ENCODE data around the gene CLCA4.
A peak's percentile ranks its signal among the peaks of the same experiment; 100 is the strongest.

CLCA4 gene

GRCh38 chr1:86537928-86538695, 8.8 kb upstream of the CLCA4 start:
- Histone ChIP-seq H3K9ac (ENCODE audit: low read length) (no peak overlapping the region), H3K27me3 (replicated peaks; ENCODE audit: control insufficient read depth, insufficient read depth, low read length) (no peaks in the 10 kb centered on the region), H3K4me1 (ENCODE audit: control insufficient read depth, insufficient read depth, low read length) (no peaks in the 10 kb centered on the region), H3K4me3 (ENCODE audit: low read length) (no peak overlapping the region), H3K36me3 (ENCODE audit: control insufficient read depth, insufficient read depth, low read length, severe bottlenecking) (no peaks in the 10 kb centered on the region), H3K9me3 (ENCODE audit: control insufficient read depth, low read length) (no peaks in the 10 kb centered on the region)
- no peak for DNase-seq (ENCODE audit: low read depth)

GRCh38 chr1:86538775-86539174, 8.1 kb upstream of the CLCA4 start:
- no peaks in the 10 kb centered on the region for H3K4me1 ChIP-seq (ENCODE audit: control insufficient read depth, insufficient read depth, low read length)
- DNase-seq (ENCODE audit: low read depth), result no peak
- H3K9ac ChIP-seq (ENCODE audit: low read length), result no peak overlapping the region
- no peaks in the 10 kb centered on the region for H3K36me3 ChIP-seq (ENCODE audit: control insufficient read depth, insufficient read depth, low read length, severe bottlenecking)
- no peak overlapping the region for H3K4me3 ChIP-seq (ENCODE audit: low read length)
- no peaks in the 10 kb centered on the region for H3K9me3 ChIP-seq (ENCODE audit: control insufficient read depth, low read length)
- no peaks in the 10 kb centered on the region for H3K27me3 ChIP-seq (replicated peaks; ENCODE audit: control insufficient read depth, insufficient read depth, low read length)

- no peak overlapping the region for H3K4me3 ChIP-seq (ENCODE audit: low read length)
- no peaks in the 10 kb centered on the region for H3K27me3 ChIP-seq (replicated peaks; ENCODE audit: control insufficient read depth, insufficient read depth, low read length)
- no peak for DNase-seq (ENCODE audit: low read depth)
- H3K4me1 ChIP-seq (ENCODE audit: control insufficient read depth, insufficient read depth, low read length), result no peaks in the 10 kb centered on the region
- no peaks in the 10 kb centered on the region for H3K36me3 ChIP-seq (ENCODE audit: control insufficient read depth, insufficient read depth, low read length, severe bottlenecking)
- no peaks in the 10 kb centered on the region for H3K9me3 ChIP-seq (ENCODE audit: control insufficient read depth, low read length)
- H3K9ac ChIP-seq (ENCODE audit: low read length), result no peak overlapping the region
These were observed 5.0 kb upstream of the CLCA4 start for GRCh38 chr1:86541859-86542258.

GRCh38 chr1:86542631-86543030, 4.2 kb upstream of the CLCA4 start:
- no peak overlapping the region for H3K4me3 ChIP-seq (ENCODE audit: low read length)
- no peaks in the 10 kb centered on the region for H3K9me3 ChIP-seq (ENCODE audit: control insufficient read depth, low read length)
- DNase-seq (ENCODE audit: low read depth), result peak; percentile 32
- H3K27me3 ChIP-seq (replicated peaks; ENCODE audit: control insufficient read depth, insufficient read depth, low read length), result no peaks in the 10 kb centered on the region
- no peak overlapping the region for H3K9ac ChIP-seq (ENCODE audit: low read length)
- H3K36me3 ChIP-seq (ENCODE audit: control insufficient read depth, insufficient read depth, low read length, severe bottlenecking), result no peaks in the 10 kb centered on the region
- H3K4me1 ChIP-seq (ENCODE audit: control insufficient read depth, insufficient read depth, low read length), result no peaks in the 10 kb centered on the region

DNA sequence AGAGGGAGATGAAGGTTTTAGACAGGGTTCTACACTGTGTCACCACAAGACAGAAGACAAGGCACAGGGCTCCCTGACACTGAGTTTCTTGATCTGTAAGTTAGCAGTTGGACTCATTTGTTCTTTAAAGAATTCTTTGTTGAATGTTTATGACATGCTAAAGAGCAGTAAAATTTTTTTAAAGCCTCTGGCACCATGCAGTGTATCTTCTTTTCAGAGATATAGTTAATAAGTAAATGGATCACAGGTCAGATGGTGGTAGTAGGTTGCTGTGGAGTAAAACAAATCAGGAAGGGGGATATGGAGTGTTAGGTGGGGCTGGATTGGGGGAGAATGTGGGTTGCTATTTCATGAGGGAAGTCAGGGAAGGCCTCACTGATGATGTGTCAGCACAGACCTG, 2.0 kb downstream of the CLCA4 start:
- Histone ChIP-seq H3K36me3 (ENCODE audit: control insufficient read depth, insufficient read depth, low read length, severe bottlenecking) (no peaks in the 10 kb centered on the region), H3K9ac (ENCODE audit: low read length) (no peak overlapping the region), H3K9me3 (ENCODE audit: control insufficient read depth, low read length) (no peaks in the 10 kb centered on the region), H3K4me3 (ENCODE audit: low read length) (no peak overlapping the region), H3K4me1 (ENCODE audit: control insufficient read depth, insufficient read depth, low read length) (no peaks in the 10 kb centered on the region), H3K27me3 (replicated peaks; ENCODE audit: control insufficient read depth, insufficient read depth, low read length) (no peaks in the 10 kb centered on the region)
- DNase-seq (ENCODE audit: low read depth), result no peak

- no peak overlapping the region for H3K4me3 ChIP-seq (ENCODE audit: low read length)
These were observed 4.4 kb downstream of the CLCA4 start for GRCh38 chr1:86551305-86551704.

DNA sequence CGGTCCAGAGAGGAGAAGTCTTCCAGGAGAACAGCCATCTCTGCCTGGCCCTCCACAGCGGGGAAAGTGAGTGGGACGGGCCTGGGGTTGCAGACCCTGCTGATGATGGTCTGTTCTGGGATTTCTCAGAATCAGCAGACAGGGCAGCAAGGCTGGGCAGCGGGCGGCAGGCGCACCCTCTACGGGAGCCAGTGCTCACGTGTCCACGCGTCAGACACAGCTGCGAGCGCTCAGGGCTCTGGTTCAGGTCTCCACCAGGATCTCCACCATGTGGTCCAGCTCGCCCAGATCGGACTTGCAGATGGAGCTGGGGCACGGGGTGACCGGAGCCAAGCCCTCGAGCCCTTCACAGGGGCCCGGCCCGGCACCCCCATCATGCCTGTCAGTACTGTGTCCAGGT, 5.5 kb downstream of the CLCA4 start:
- no peak for DNase-seq (ENCODE audit: low read depth)
- Histone ChIP-seq H3K4me3 (ENCODE audit: low read length) (no peak overlapping the region), H3K9me3 (ENCODE audit: control insufficient read depth, low read length) (no peaks in the 10 kb centered on the region), H3K27me3 (replicated peaks; ENCODE audit: control insufficient read depth, insufficient read depth, low read length) (no peaks in the 10 kb centered on the region), H3K9ac (ENCODE audit: low read length) (no peak overlapping the region), H3K36me3 (ENCODE audit: control insufficient read depth, insufficient read depth, low read length, severe bottlenecking) (no peaks in the 10 kb centered on the region), H3K4me1 (ENCODE audit: control insufficient read depth, insufficient read depth, low read length) (no peaks in the 10 kb centered on the region)

More at GRCh38 chr1:86551305-86551704, 4.4 kb downstream of the CLCA4 start:
- Histone ChIP-seq H3K9ac (ENCODE audit: low read length) (no peak overlapping the region), H3K9me3 (ENCODE audit: control insufficient read depth, low read length) (no peaks in the 10 kb centered on the region), H3K4me1 (ENCODE audit: control insufficient read depth, insufficient read depth, low read length) (no peaks in the 10 kb centered on the region), H3K27me3 (replicated peaks; ENCODE audit: control insufficient read depth, insufficient read depth, low read length) (no peaks in the 10 kb centered on the region), H3K36me3 (ENCODE audit: control insufficient read depth, insufficient read depth, low read length, severe bottlenecking) (no peaks in the 10 kb centered on the region)
- DNase-seq (ENCODE audit: low read depth), result no peak

GRCh38 chr1:86557739-86558138, 10.9 kb downstream of the CLCA4 start:
- Histone ChIP-seq H3K36me3 (ENCODE audit: control insufficient read depth, insufficient read depth, low read length, severe bottlenecking) (no peaks in the 10 kb centered on the region), H3K27me3 (replicated peaks; ENCODE audit: control insufficient read depth, insufficient read depth, low read length) (no peaks in the 10 kb centered on the region), H3K9me3 (ENCODE audit: control insufficient read depth, low read length) (peaks cover 3% of the 10 kb centered on the region), H3K4me3 (ENCODE audit: low read length) (no peak overlapping the region), H3K9ac (ENCODE audit: low read length) (no peak overlapping the region), H3K4me1 (ENCODE audit: control insufficient read depth, insufficient read depth, low read length) (no peaks in the 10 kb centered on the region)
- no peak for DNase-seq (ENCODE audit: low read depth)

DNA sequence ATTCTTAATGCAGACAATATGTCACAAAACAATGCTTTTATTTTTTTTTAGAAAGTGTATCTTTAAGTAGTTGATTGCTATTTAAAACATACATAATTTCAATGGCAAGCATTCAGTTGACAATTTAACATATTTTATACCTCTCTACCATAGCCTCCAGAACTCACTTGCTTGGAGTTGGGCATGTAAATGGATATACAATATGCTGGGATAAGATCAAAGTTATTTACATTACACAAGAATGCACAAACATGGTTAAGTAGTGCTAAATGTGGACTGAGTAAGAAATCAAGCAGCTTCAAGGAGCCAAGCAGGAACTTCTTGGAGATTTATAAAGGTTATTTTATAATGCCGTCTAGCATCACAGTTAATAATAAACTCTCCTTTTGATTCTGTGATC, 17.0 kb downstream of the CLCA4 start:
- Histone ChIP-seq H3K4me3 (ENCODE audit: low read length) (no peak overlapping the region), H3K27me3 (replicated peaks; ENCODE audit: control insufficient read depth, insufficient read depth, low read length) (no peaks in the 10 kb centered on the region), H3K9ac (ENCODE audit: low read length) (no peak overlapping the region), H3K9me3 (ENCODE audit: control insufficient read depth, low read length) (no peaks in the 10 kb centered on the region), H3K36me3 (ENCODE audit: control insufficient read depth, insufficient read depth, low read length, severe bottlenecking) (no peaks in the 10 kb centered on the region), H3K4me1 (ENCODE audit: control insufficient read depth, insufficient read depth, low read length) (no peaks in the 10 kb centered on the region)
- DNase-seq (ENCODE audit: low read depth), result no peak

- H3K4me3 ChIP-seq (ENCODE audit: low read length), result no peak overlapping the region
- no peak for DNase-seq (ENCODE audit: low read depth)
- H3K27me3 ChIP-seq (replicated peaks; ENCODE audit: control insufficient read depth, insufficient read depth, low read length), result no peaks in the 10 kb centered on the region
- no peaks in the 10 kb centered on the region for H3K4me1 ChIP-seq (ENCODE audit: control insufficient read depth, insufficient read depth, low read length)
- no peaks in the 10 kb centered on the region for H3K9me3 ChIP-seq (ENCODE audit: control insufficient read depth, low read length)
- no peaks in the 10 kb centered on the region for H3K36me3 ChIP-seq (ENCODE audit: control insufficient read depth, insufficient read depth, low read length, severe bottlenecking)
- H3K9ac ChIP-seq (ENCODE audit: low read length), result no peak overlapping the region
These were observed 20.5 kb downstream of the CLCA4 start for GRCh38 chr1:86567341-86567740.

- H3K9me3 ChIP-seq (ENCODE audit: control insufficient read depth, low read length), result no peaks in the 10 kb centered on the region
- DNase-seq (ENCODE audit: low read depth), result no peak
- no peak overlapping the region for H3K9ac ChIP-seq (ENCODE audit: low read length)
- no peaks in the 10 kb centered on the region for H3K27me3 ChIP-seq (replicated peaks; ENCODE audit: control insufficient read depth, insufficient read depth, low read length)
- no peaks in the 10 kb centered on the region for H3K36me3 ChIP-seq (ENCODE audit: control insufficient read depth, insufficient read depth, low read length, severe bottlenecking)
- no peaks in the 10 kb centered on the region for H3K4me1 ChIP-seq (ENCODE audit: control insufficient read depth, insufficient read depth, low read length)
- no peak overlapping the region for H3K4me3 ChIP-seq (ENCODE audit: low read length)
These were observed 21.0 kb downstream of the CLCA4 start for GRCh38 chr1:86567878-86568277.
